Epithelial cell of esophagus (primary cell): ENCODE data around the gene RELT.

ENCODE experiments used
- DNase-seq: peaks from one replicate; pipeline ENCODE4 v3.0.0; 2010; ENCODE audit warnings: low read depth
- H3K4me3 ChIP-seq: 2 replicates; pipeline ENCODE4 v1.5.1; 2011; ENCODE audit warnings: mild to moderate bottlenecking, low read length, control low read depth
- CTCF ChIP-seq: IDR thresholded peaks from 2 replicates; pipeline ENCODE4 v1.5.1; 2011; ENCODE audit warnings: low read depth, mild to moderate bottlenecking, low read length, control low read depth, inconsistent platforms; ENCODE audit not compliant: insufficient read depth; ENCODE audit errors: missing control alignments

RELT gene

DNA sequence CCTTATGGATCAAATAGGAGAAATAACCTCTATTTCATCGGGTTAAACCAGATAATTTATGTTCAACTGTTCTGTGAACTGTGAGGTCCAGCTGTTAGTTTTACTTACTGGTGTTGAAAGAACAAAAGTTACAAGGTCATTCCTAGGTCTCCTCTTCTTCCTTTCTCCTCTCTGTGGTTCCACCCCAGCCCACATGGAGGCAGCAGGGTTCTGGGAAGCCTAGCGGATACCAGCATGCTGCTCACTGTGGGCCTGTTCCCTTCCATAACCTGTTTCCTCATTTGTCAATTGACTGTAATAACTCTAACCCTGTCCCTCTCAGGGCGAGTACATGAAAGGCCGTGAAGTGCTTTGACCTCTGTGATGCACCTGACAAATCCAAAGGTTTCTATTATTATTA, 27.8 kb downstream of the RELT start:
- no peak overlapping the region for H3K4me3 ChIP-seq
- TF ChIP-seq CTCF: peak; percentile 77
- DNase-seq: peak; percentile 56

GRCh38 chr11:73404506-73405145, 28.4 kb downstream of the RELT start:
- DNase-seq: no peak
- H3K4me3 ChIP-seq: no peak overlapping the region
- no peak for TF ChIP-seq CTCF

GRCh38 chr11:73405146-73405510, 28.9 kb downstream of the RELT start:
- TF ChIP-seq CTCF: no peak

DNA sequence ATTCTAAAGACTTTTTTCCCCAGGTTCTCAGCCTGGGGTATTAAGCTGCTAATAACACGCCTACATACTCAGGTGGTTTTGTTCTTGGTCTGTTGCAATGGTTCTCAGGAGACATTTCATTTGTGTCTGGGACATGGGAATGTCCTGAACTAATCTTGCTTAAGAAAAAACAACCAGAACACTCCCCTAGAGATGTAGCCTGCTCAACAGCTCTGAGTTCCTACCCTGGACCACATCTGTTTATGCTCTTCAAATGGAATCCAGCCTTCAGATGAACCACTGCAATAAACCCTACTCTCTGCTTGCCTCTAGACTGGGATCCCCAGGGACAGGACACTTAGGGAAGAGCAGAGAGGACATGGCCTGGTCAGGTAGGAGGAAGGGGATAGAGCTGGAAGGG, 29.9 kb downstream of the RELT start:
- DNase-seq: no peak
- TF ChIP-seq CTCF: no peak
- H3K4me3 ChIP-seq: no peak overlapping the region

More at GRCh38 chr11:73405146-73405510, 28.9 kb downstream of the RELT start:
- no peak overlapping the region for H3K4me3 ChIP-seq
- no peak for DNase-seq

GRCh38 chr11:73406619-73407018, 30.4 kb downstream of the RELT start:
- TF ChIP-seq CTCF: no peak
- no peak overlapping the region for H3K4me3 ChIP-seq
- no peak for DNase-seq

DNA sequence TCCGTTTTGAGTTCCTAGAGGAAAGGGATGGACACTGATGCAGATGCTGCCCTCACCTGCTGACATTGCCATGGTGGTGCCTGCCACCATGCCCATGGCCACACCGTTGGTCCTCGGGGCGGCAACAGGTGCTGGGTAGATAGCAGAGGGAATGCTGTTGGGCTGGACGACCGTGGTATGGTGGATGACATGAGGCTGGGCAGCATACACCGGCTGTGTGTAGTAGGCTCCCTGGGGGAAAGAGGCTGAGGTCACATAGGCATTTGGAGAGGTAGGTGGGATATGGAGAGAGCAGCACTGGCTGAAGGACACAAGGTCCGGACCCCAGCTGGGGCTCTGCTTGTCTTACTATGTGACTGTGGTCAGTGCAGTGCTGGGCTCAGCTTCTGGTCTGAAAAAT, 33.2 kb downstream of the RELT start:
- no peak for DNase-seq
- no peak for TF ChIP-seq CTCF
- no peak overlapping the region for H3K4me3 ChIP-seq

DNA sequence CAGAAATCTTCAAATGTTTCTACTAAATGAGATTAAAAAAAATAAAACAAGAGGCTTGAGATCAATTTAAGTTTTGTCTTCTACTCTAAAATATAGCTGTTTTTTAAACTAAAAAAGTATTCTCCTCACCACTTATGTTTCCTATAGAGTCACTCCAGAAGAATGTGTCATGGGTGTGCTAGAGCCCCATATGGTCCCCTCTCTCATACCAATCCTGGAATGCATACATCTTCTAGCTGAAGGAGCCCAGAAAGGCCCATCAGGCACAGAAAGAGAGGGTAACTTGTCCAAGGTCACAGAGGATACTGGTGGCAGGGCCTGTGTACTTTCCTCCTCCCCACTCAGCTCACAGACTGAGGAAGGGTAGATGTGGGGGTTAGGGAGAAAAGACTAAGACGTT, 34.4 kb downstream of the RELT start:
- no peak for DNase-seq
- H3K4me3 ChIP-seq: no peak overlapping the region
- no peak for TF ChIP-seq CTCF
